OCI-LY1 (cell line): ENCODE results near the gene CAPN14.

Experiments
- CTCF ChIP-seq: fragments of 200-600 bp; sonication (generic), shearing (Covaris generic); IDR thresholded peaks from 2 replicates; pipeline ENCODE4 v1.5.1; 2017; ENCODE audit warnings: mild to moderate bottlenecking, antibody characterized with exemption, low read length, moderate library complexity, mixed read lengths
- EZH2 ChIP-seq: fragments of 200-600 bp; sonication (generic), shearing (Covaris generic); IDR thresholded peaks from 2 replicates; pipeline ENCODE4 v1.8.0; 2017; ENCODE audit warnings: borderline replicate concordance, mixed run types, mild to moderate bottlenecking, antibody characterized with exemption, low read length, moderate library complexity, mixed read lengths

GRCh38 chr2:31187166-31187565, 30.1 kb downstream of the CAPN14 start:
- TF ChIP-seq CTCF: no peak
- TF ChIP-seq EZH2: no peak
